NCI-H345 treated with DMSO at 0.1 percent for 48 hours (cell line): ENCODE measurements around the gene MYRIP.
A peak's percentile ranks its signal among the peaks of the same experiment; 100 is the strongest.
"Not testable (repeated sequence)": the region's sequence is repeated elsewhere in the genome, so short reads cannot be mapped to it uniquely, and the experiment has no call there.

ENCODE experiments used
- DNase-seq: peaks from one replicate; lab custom pipeline; 2025; ENCODE audit not compliant: unreplicated experiment; lab: John Stamatoyannopoulos, UW

Gene MYRIP

GRCh38 chr3:40116478-40117177 is 307.2 kb downstream of the MYRIP start:
- no peak for DNase-seq

- DNase-seq, result no peak
These were observed 308.7 kb downstream of the MYRIP start for GRCh38 chr3:40118091-40118490.

GRCh38 chr3:40120067-40120692 is 310.8 kb downstream of the MYRIP start:
- no peak for DNase-seq

- DNase-seq, result no peak
These were observed 311.4 kb downstream of the MYRIP start for GRCh38 chr3:40120806-40121205.

- no peak for DNase-seq
These were observed 315.5 kb downstream of the MYRIP start for GRCh38 chr3:40124918-40125317.

- DNase-seq, result no peak
These were observed 318.8 kb downstream of the MYRIP start for GRCh38 chr3:40128166-40128565.

- DNase-seq, result no peak
These were observed 320.1 kb downstream of the MYRIP start for GRCh38 chr3:40129510-40129909.

GRCh38 chr3:40129981-40130380 is 320.6 kb downstream of the MYRIP start:
- DNase-seq, result no peak

- DNase-seq, result no peak
These were observed 321.3 kb downstream of the MYRIP start for GRCh38 chr3:40130721-40131120.

- not testable (repeated sequence) for DNase-seq
These were observed 324.6 kb downstream of the MYRIP start for GRCh38 chr3:40133886-40134575.

GRCh38 chr3:40137591-40138295 is 328.3 kb downstream of the MYRIP start:
- DNase-seq, result peak; percentile 7

GRCh38 chr3:40143283-40144090 is 334.1 kb downstream of the MYRIP start:
- DNase-seq, result no peak

- DNase-seq, result no peak
These were observed 339.4 kb downstream of the MYRIP start for GRCh38 chr3:40148827-40149226.

GRCh38 chr3:40152482-40153133 is 343.2 kb downstream of the MYRIP start:
- DNase-seq, result peak; percentile 64

- DNase-seq, result no peak
These were observed 351.5 kb downstream of the MYRIP start for GRCh38 chr3:40160933-40161332.

GRCh38 chr3:40162616-40163015 is 353.2 kb downstream of the MYRIP start:
- DNase-seq, result no peak

- DNase-seq, result no peak
These were observed 357.6 kb downstream of the MYRIP start for GRCh38 chr3:40166997-40167396.

- peak; percentile 9 for DNase-seq
These were observed 358.5 kb downstream of the MYRIP start for GRCh38 chr3:40167958-40168357.

- no peak for DNase-seq
These were observed 360.6 kb downstream of the MYRIP start for GRCh38 chr3:40169983-40170382.

GRCh38 chr3:40170395-40170794 is 361.0 kb downstream of the MYRIP start:
- DNase-seq, result no peak
